GM10266 (cell line): ENCODE data around the gene MAN2A2.

Experiments used
- DNase-seq: peaks from one replicate; pipeline ENCODE4 v3.0.0; 2012; ENCODE audit errors: extremely low spot score
- TF ChIP-seq, protein P1 (sequence below): IDR thresholded peaks from 2 replicates; pipeline ENCODE4 v1.5.1; 2012; ENCODE audit warnings: mild to moderate bottlenecking, low read depth; ENCODE audit not compliant: control insufficient read depth, insufficient read depth; ENCODE audit errors: missing control alignments

Gene MAN2A2

GRCh38 chr15:90930861-90931574, 27.9 kb downstream of the MAN2A2 start:
- DNase-seq, result no peak
- TF ChIP-seq, protein P1, sequence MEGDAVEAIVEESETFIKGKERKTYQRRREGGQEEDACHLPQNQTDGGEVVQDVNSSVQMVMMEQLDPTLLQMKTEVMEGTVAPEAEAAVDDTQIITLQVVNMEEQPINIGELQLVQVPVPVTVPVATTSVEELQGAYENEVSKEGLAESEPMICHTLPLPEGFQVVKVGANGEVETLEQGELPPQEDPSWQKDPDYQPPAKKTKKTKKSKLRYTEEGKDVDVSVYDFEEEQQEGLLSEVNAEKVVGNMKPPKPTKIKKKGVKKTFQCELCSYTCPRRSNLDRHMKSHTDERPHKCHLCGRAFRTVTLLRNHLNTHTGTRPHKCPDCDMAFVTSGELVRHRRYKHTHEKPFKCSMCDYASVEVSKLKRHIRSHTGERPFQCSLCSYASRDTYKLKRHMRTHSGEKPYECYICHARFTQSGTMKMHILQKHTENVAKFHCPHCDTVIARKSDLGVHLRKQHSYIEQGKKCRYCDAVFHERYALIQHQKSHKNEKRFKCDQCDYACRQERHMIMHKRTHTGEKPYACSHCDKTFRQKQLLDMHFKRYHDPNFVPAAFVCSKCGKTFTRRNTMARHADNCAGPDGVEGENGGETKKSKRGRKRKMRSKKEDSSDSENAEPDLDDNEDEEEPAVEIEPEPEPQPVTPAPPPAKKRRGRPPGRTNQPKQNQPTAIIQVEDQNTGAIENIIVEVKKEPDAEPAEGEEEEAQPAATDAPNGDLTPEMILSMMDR, result no peak

DNA sequence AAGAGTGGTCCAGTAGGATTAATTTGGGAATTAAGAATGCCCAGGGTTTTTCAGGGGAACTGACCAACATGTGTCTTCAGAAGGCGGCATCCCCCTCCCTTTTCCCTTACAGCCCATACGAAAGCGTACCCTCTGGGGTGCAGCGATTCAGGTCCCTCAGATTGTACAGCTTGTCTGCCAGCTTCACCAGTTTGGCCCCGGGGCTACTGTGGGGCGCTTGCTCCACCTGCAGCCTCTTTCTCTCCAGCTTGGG, 28.4 kb downstream of the MAN2A2 start:
- no peak for DNase-seq
- TF ChIP-seq, protein P1, result no peak

DNA sequence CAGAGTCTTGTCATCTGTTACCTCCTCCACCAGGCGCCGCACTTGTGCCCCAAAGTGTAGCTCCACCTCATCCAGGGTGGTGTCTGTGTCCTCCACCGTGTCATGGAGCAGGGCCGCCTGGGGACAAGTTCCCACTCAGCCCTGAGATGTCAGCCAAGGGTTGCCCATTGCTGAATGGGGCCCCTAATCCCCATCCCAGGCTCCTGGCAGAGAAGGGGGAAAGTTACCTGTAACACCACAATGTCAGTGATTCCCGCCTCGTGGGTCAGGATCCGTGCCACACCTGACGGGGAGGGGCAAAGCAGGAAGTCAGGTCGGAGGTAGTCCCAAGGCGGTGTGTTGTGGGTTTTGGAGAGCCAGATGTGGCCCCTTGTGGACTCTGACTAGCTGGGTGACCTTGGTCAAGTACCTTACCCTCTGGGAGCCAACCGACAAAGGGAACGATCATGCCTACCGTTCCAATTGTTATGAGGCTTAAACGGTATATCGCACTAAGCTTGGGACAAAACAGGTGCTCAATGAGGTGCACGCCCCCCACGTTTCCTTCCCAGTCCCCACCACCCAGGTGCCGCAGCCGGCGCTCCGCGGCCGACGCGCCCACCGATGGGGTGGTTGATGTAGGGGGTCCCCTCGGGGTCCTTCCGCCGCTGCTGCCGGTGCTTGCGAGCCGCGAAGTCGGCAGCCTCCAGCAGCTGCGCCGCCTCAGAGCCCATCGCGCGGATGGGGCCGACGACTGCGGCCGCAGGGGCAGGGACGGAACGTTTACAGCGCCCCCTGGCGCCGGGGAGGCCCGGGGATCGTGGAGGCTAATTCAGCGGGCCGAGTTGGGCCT, 28.9 kb downstream of the MAN2A2 start, which contains the start of gene HDDC3:
Gene HDDC3, minus strand, starts transcription at position 722 of the 832 bp plus-strand sequence. Its CDS starts 9 bp downstream, at position 713.
- TF ChIP-seq, protein P1, result peak; percentile 99
- peak; percentile 89 for DNase-seq

DNA sequence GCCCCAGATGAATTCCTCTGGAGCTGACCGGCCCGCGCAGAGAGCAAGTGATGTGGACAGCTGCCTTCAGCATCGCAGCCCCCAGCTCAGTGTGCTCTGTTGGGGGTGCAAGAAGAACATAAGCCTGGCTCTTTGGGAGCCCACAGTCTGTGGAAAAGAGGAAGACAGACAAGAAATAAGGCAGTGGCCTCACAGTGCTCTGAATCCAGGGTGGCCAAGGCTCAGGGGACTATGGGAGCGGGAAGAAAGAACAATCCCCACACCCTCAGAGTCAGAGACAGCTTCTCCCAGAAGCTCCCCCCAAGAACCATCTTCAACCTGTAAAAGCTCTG, 29.5 kb downstream of the MAN2A2 start:
- TF ChIP-seq, protein P1, result no peak
- DNase-seq, result no peak

DNA sequence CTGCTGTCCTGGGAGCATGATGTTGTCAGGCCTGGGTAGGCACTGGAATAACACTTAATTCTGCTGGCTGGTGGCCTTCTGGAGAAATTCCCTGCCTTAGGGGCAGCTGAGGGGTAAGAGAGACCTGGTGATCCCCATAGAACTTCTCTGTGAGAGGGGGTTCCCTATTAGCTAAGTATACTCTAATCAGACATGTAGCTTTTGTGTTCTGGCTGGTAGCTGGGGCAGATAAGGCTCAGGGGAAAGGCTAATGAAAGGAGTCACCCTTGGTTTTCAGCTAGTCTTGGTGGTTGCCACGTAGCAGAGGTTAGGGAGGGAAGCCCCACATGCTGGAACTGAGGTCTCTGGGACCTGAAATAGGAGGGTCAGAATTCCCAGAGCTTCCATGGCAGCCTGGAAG, 30.2 kb downstream of the MAN2A2 start:
- DNase-seq, result no peak
- TF ChIP-seq, protein P1, result no peak

DNA sequence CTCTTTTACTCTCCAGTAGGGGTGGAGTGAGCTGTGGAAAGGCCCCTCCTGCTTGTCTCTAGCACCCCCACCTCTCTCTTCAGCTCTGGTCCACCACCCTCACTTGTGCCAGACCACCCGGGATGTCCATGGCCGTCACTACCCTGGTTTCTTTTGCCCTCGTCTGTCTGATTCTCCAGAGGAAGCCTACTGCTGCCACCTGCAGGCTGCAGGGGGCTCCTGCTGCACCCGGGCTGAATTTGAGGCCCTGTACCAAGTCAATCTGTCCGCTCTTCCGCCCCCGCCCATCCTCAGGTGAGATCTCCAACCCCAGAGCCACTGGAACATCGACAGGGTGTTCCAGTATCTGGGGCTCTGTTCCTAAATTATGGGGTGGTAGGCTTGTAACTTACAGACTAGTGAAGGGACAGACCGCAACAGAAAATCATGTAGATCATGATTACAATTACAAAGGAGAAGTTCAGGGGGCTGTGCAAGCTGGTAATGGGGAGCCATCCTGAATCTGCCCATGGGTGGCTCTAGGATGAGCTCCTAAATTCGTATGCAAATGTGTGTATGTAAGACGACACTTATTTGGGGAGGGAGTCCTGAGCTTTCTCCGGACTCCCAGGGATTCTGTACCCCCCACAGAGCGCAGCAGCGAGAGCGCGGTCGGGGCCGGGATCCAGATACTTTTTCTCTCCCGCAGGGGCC, 31.3 kb downstream of the MAN2A2 start:
- TF ChIP-seq, protein P1, result peak; percentile 98

More for the DNA sequence above, 31.3 kb downstream of the MAN2A2 start:
- peak; percentile 89 for DNase-seq
